Measurements from ENCODE around the gene TES. TPM values are rescaled to one million over a fixed set of nuclear protein-coding genes. Genes with fewer than 3 reads are reported as not detected.

Gene TES
- polyA plus RNA-seq, 1 donor from 2014 or later, result 38.0 TPM

GRCh38 chr7:116305485-116306408 lies 95.4 kb downstream of the TES start:
- Histone ChIP-seq H3K9me2 (ENCODE audit: insufficient read depth, low read length) (no peaks in the 10 kb centered on the region), H3K36me3 (ENCODE audit: insufficient read depth, low read length) (no peaks in the 10 kb centered on the region), H2AFZ (ENCODE audit: low read depth, low read length) (no peak overlapping the region), H3K79me2 (replicated peaks; ENCODE audit: insufficient read depth, low read length) (no peaks in the 10 kb centered on the region), H3K4me2 (ENCODE audit: low read length) (no peak overlapping the region), H3K27ac (ENCODE audit: low read length) (no peak overlapping the region), H3K4me3 (ENCODE audit: low read length) (no peak overlapping the region), H3K9ac (ENCODE audit: low read length) (no peak overlapping the region), H3K9me3 (ENCODE audit: low read length) (no peaks in the 10 kb centered on the region), H3K27me3 (ENCODE audit: insufficient read depth, low read depth, low read length) (no peaks in the 10 kb centered on the region), H4K20me1 (ENCODE audit: insufficient read depth) (no peaks in the 10 kb centered on the region), H3F3A (ENCODE audit: insufficient read depth, low read length, poor library complexity, severe bottlenecking) (no peaks in the 10 kb centered on the region)
- TF ChIP-seq RAD21 (conservative IDR thresholded peaks at IDR 0.05), result no peak
- no peak for TF ChIP-seq CTCF (IDR thresholded peaks at IDR 0.05; ENCODE audit: poor library complexity, severe bottlenecking)
- no peak for TF ChIP-seq EZH2 (IDR thresholded peaks at IDR 0.05; ENCODE audit: borderline replicate concordance, insufficient read depth, low read length, poor library complexity, severe bottlenecking)
- no peak for TF ChIP-seq POLR2AphosphoS5 (IDR thresholded peaks at IDR 0.05)
- no peak for TF ChIP-seq MXI1 (conservative IDR thresholded peaks at IDR 0.05; ENCODE audit: poor library complexity, severe bottlenecking)
- TF ChIP-seq SMC3 (conservative IDR thresholded peaks at IDR 0.05; ENCODE audit: poor library complexity), result no peak
- no peak for TF ChIP-seq TAF1 (IDR thresholded peaks at IDR 0.05; ENCODE audit: low read depth)
- TF ChIP-seq EP300 (conservative IDR thresholded peaks at IDR 0.05; ENCODE audit: poor library complexity, severe bottlenecking), result no peak
- no peak for TF ChIP-seq REST (IDR thresholded peaks at IDR 0.05; ENCODE audit: borderline replicate concordance)

GRCh38 chr7:116306409-116307048 lies 96.2 kb downstream of the TES start:
- Histone ChIP-seq H3K4me3 (ENCODE audit: low read length) (no peak overlapping the region), H3K27me3 (ENCODE audit: insufficient read depth, low read depth, low read length) (no peaks in the 10 kb centered on the region), H4K20me1 (ENCODE audit: insufficient read depth) (no peaks in the 10 kb centered on the region), H3K9me2 (ENCODE audit: insufficient read depth, low read length) (no peaks in the 10 kb centered on the region), H3K9ac (ENCODE audit: low read length) (no peak overlapping the region), H3K4me2 (ENCODE audit: low read length) (no peak overlapping the region), H3K36me3 (ENCODE audit: insufficient read depth, low read length) (no peaks in the 10 kb centered on the region), H3K79me2 (replicated peaks; ENCODE audit: insufficient read depth, low read length) (no peaks in the 10 kb centered on the region), H2AFZ (ENCODE audit: low read depth, low read length) (no peak overlapping the region), H3F3A (ENCODE audit: insufficient read depth, low read length, poor library complexity, severe bottlenecking) (no peaks in the 10 kb centered on the region), H3K27ac (ENCODE audit: low read length) (no peak overlapping the region), H3K9me3 (ENCODE audit: low read length) (no peaks in the 10 kb centered on the region)
- TF ChIP-seq RAD21 (conservative IDR thresholded peaks at IDR 0.05), result no peak
- no peak for TF ChIP-seq SMC3 (conservative IDR thresholded peaks at IDR 0.05; ENCODE audit: poor library complexity)
- no peak for TF ChIP-seq TAF1 (IDR thresholded peaks at IDR 0.05; ENCODE audit: low read depth)
- no peak for TF ChIP-seq POLR2AphosphoS5 (IDR thresholded peaks at IDR 0.05)
- TF ChIP-seq MXI1 (conservative IDR thresholded peaks at IDR 0.05; ENCODE audit: poor library complexity, severe bottlenecking), result no peak
- no peak for TF ChIP-seq REST (IDR thresholded peaks at IDR 0.05; ENCODE audit: borderline replicate concordance)
- no peak for TF ChIP-seq EP300 (conservative IDR thresholded peaks at IDR 0.05; ENCODE audit: poor library complexity, severe bottlenecking)
- TF ChIP-seq EZH2 (IDR thresholded peaks at IDR 0.05; ENCODE audit: borderline replicate concordance, insufficient read depth, low read length, poor library complexity, severe bottlenecking), result no peak
- no peak for TF ChIP-seq CTCF (IDR thresholded peaks at IDR 0.05; ENCODE audit: poor library complexity, severe bottlenecking)

Data from neural cell (in vitro differentiated cells).